Peyer's patch (tissue), 4 donors: Measurements from ENCODE around the gene VPS13C.

Experiments used
- POLR2A ChIP-seq, 2 donors: fragments of 450-650 bp; IDR thresholded peaks; one replicate each; pipeline ENCODE4 v1.5.1; 2017; ENCODE audit warnings: antibody characterized with exemption in 2 of 2, mild to moderate bottlenecking in 2 of 2, moderate library complexity in 2 of 2
- TF ChIP-seq, protein P1 (sequence below), 6 experiments: fragments of 450-650 bp in 4 of 6; fragments of 200-600 bp in 2 of 6; sonication (generic) in 1 of 6; IDR thresholded peaks; one replicate each; pipeline ENCODE4 v1.5.1; 2017 to 2019; ENCODE audit warnings: antibody characterized with exemption in 6 of 6, mild to moderate bottlenecking in 3 of 6, moderate library complexity in 1 of 6

DNA sequence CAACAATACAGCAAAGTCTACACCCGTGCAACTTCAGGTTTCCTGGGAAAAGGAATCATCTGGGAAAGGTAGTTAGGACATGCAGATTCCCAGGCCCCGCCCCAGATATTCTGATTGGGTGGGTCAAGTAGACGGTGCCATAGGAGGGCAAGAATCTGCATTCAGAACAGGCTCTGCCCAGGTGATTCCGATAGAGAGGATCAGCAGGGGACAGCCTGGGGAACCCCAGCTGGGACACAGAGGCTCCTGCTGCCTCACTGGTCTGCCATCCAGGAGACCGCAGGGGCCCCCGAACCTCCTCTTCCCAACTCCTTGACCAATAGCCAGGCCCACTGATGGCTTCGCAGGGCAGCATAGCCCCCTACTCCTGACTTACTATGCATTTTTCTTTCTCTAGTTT, 243.4 kb downstream of the VPS13C start:
- TF ChIP-seq POLR2A (IDR thresholded peaks at IDR 0.05), result no peak
- TF ChIP-seq, protein P1, sequence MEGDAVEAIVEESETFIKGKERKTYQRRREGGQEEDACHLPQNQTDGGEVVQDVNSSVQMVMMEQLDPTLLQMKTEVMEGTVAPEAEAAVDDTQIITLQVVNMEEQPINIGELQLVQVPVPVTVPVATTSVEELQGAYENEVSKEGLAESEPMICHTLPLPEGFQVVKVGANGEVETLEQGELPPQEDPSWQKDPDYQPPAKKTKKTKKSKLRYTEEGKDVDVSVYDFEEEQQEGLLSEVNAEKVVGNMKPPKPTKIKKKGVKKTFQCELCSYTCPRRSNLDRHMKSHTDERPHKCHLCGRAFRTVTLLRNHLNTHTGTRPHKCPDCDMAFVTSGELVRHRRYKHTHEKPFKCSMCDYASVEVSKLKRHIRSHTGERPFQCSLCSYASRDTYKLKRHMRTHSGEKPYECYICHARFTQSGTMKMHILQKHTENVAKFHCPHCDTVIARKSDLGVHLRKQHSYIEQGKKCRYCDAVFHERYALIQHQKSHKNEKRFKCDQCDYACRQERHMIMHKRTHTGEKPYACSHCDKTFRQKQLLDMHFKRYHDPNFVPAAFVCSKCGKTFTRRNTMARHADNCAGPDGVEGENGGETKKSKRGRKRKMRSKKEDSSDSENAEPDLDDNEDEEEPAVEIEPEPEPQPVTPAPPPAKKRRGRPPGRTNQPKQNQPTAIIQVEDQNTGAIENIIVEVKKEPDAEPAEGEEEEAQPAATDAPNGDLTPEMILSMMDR (IDR thresholded peaks at IDR 0.05), result no peak
